Kidney (tissue), 14 donors: ENCODE results near the gene SPEN. TPM values are rescaled to one million over a fixed set of nuclear protein-coding genes. Genes with fewer than 3 reads are reported as not detected.

Experiments
- DNase-seq, 5 donors: peaks; one replicate each; pipeline ENCODE4 v3.0.0-alpha.2; 2013 to 2020
- FAIRE-seq: peaks from 2 replicates; lab custom pipeline; 2012; peaks lifted over from hg19 to GRCh38; lab: Jason Lieb, UNC
- H3K27ac ChIP-seq, 2 donors: one replicate each; pipeline ENCODE4 v1.7.0; 2013; ENCODE audit warnings: low read depth in 2 of 2, low read length in 2 of 2, inconsistent platforms in 1 of 2
- H3K27me3 ChIP-seq: one replicate; pipeline ENCODE4 v1.7.1; 2013; ENCODE audit warnings: low read length, inconsistent platforms; ENCODE audit not compliant: control insufficient read depth, insufficient read depth
- H3K36me3 ChIP-seq, 3 donors: one replicate each; pipeline versions ENCODE4 v1.7.0 to v1.7.1; 2013; ENCODE audit warnings: low read length in 3 of 3, control low read depth in 1 of 3, inconsistent platforms in 1 of 3; ENCODE audit not compliant: insufficient read depth in 3 of 3, control insufficient read depth in 2 of 3
- H3K4me1 ChIP-seq, 3 donors: one replicate each; pipeline versions ENCODE4 v1.7.0 to v1.7.1; 2013; ENCODE audit warnings: low read length in 3 of 3, inconsistent platforms in 1 of 3, low read depth in 1 of 3; ENCODE audit not compliant: control insufficient read depth in 2 of 3, insufficient read depth in 2 of 3
- H3K4me3 ChIP-seq, 3 donors: one replicate each; pipeline versions ENCODE4 v1.7.0 to v1.8.1; 2013; ENCODE audit warnings: low read length in 3 of 3, control low read depth in 1 of 3, inconsistent platforms in 1 of 3
- H3K9ac ChIP-seq, 3 donors: one replicate each; pipeline versions ENCODE4 v1.7.0 to v1.7.1; 2013; ENCODE audit warnings: low read length in 3 of 3, control low read depth in 1 of 3, inconsistent platforms in 1 of 3
- H3K9me3 ChIP-seq, 3 donors: one replicate each; pipeline versions ENCODE4 v1.7.0 to v1.7.1; 2013; ENCODE audit warnings: low read length in 3 of 3, control low read depth in 1 of 3, inconsistent platforms in 1 of 3; ENCODE audit not compliant: control insufficient read depth in 2 of 3, insufficient read depth in 1 of 3
- intact Hi-C: fragments of 100-400 bp; cut with DNase I; formaldehyde crosslinking; loops from one replicate; pipeline ENCODE4 v1.11.1; 2022
- polyA plus RNA-seq: library from polyadenylated mRNA; stranded (reverse); fragments of 350-450 nt; fragmentation: Illumina TruSeq; extraction: RNeasy Lipid Tissue Mini Kit (QIAGEN cat#74804); gene quantifications from one replicate; pipeline ENCODE4 v1.2.3, GENCODE V29; 2014; ENCODE audit warnings: low read depth, low replicate concordance; ENCODE audit not compliant: insufficient read depth
- total RNA-seq: library from RNA; stranded (reverse); fragmentation: NEBNext Ultra II Directional; extraction: Animal tissue kit (Norgen Biotek cat#: 25700); gene quantifications from one replicate; pipeline ENCODE4 v1.2.1, GENCODE V29; 2021
- TF ChIP-seq, protein P1 (sequence below): IDR thresholded peaks from 3 replicates; pipeline ENCODE4 v1.5.1; 2012; ENCODE audit warnings: mild to moderate bottlenecking, moderate library complexity, borderline replicate concordance; ENCODE audit not compliant: insufficient read depth; ENCODE audit errors: extremely low read depth
- donor health status: control.
- donor health status: control.
- donor health status: control.
- donor health status: control.
- donor health status: control.
- donor health status: DM: yes; HTN: yes; CAD: no.
- donor health status: Normal renal cell carcinoma (clear cell type).

SPEN gene
- total and polyA plus RNA-seq, 2 donors from 2014 or later: 9.4 to 70.7 TPM

DNA sequence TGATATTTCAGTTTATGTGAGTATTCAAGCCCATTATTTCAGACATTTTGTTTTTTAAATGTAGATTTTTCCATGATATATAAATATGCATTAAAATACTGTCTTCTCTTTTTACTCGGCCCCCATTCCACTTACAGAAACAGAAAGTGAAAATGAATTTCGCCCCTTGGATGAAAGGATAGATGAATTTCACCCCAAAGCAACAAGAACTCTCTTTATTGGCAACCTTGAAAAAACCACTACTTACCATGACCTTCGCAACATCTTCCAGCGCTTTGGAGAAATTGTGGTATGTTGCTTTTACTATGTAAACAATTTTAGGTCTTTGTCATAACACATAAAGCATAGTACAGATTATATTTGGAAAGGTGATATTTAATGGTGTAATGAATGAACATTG lies 68.5 kb downstream of the SPEN start:
- H3K4me1 ChIP-seq: no peaks in the 10 kb centered on the region
- H3K36me3 ChIP-seq: peaks cover 0 to 28% (median 7%) of the 10 kb centered on the region in 3 donors
- H3K4me3 ChIP-seq: no peak overlapping the region
- H3K9ac ChIP-seq: no peak overlapping the region
- no peaks in the 10 kb centered on the region for H3K9me3 ChIP-seq
- no peaks in the 10 kb centered on the region for H3K27me3 ChIP-seq
- DNase-seq (no peak), FAIRE-seq (no peak)
- intact Hi-C loops: no loop called here
- no peak overlapping the region for H3K27ac ChIP-seq
- TF ChIP-seq, protein P1, sequence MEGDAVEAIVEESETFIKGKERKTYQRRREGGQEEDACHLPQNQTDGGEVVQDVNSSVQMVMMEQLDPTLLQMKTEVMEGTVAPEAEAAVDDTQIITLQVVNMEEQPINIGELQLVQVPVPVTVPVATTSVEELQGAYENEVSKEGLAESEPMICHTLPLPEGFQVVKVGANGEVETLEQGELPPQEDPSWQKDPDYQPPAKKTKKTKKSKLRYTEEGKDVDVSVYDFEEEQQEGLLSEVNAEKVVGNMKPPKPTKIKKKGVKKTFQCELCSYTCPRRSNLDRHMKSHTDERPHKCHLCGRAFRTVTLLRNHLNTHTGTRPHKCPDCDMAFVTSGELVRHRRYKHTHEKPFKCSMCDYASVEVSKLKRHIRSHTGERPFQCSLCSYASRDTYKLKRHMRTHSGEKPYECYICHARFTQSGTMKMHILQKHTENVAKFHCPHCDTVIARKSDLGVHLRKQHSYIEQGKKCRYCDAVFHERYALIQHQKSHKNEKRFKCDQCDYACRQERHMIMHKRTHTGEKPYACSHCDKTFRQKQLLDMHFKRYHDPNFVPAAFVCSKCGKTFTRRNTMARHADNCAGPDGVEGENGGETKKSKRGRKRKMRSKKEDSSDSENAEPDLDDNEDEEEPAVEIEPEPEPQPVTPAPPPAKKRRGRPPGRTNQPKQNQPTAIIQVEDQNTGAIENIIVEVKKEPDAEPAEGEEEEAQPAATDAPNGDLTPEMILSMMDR: no peak

DNA sequence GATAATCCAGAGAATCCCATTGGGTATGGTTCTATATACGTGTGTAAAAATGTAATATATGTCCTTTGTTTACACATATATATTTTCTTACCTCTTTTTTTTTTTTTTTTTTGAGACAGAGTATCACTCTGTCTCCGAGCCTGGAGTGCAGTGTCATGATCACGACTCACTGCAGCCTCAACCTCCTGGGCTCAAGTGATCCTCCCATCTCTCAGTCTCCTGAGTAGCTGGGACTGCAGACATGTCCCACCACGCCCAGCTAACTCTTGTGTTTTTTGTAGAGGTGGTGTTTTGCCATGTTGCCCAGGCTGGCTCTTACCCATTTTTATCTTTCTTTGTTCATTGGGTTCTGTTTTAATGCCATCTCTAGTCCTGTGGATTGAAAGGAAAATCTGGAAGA lies 68.9 kb downstream of the SPEN start:
- TF ChIP-seq, protein P1: no peak
- H3K9me3 ChIP-seq: no peaks in the 10 kb centered on the region
- no peak overlapping the region for H3K27ac ChIP-seq
- FAIRE-seq (no peak), DNase-seq (no peak)
- intact Hi-C loops: no loop called here
- no peaks in the 10 kb centered on the region for H3K4me1 ChIP-seq
- no peaks in the 10 kb centered on the region for H3K27me3 ChIP-seq
- no peak overlapping the region for H3K4me3 ChIP-seq
- H3K36me3 ChIP-seq: peaks cover 0 to 27% (median 6%) of the 10 kb centered on the region in 3 donors
- H3K9ac ChIP-seq: no peak overlapping the region

DNA sequence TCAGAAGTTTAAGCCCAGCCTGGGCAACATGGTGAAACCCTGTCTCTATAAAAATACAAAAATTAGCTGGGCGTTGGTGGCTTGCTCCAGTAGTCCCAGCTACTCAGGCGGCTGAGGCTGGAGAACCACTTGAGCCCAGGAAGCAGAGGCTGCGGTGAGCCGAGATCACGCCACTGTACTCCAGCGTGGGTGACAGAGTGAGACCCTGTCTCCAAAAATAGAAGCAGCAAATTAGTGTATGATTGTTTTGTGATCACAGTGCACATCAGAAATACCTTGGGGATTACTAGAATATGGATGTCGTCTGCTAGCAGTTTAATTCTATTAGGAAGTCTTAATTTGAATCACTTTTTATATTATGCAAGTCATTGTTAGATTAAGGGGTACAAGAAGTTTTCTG lies 69.4 kb downstream of the SPEN start:
- DNase-seq: no peak
- Histone ChIP-seq H3K27ac (no peak overlapping the region), H3K9me3 (no peaks in the 10 kb centered on the region), H3K36me3 (peaks cover 0 to 30% (median 7%) of the 10 kb centered on the region in 3 donors), H3K27me3 (no peaks in the 10 kb centered on the region), H3K9ac (no peak overlapping the region), H3K4me1 (no peaks in the 10 kb centered on the region), H3K4me3 (no peak overlapping the region)
- FAIRE-seq: no peak
- TF ChIP-seq, protein P1: no peak
- intact Hi-C loops: no loop called here
